ENCODE measurements around the gene RASD2.

- TF ChIP-seq, protein P1, sequence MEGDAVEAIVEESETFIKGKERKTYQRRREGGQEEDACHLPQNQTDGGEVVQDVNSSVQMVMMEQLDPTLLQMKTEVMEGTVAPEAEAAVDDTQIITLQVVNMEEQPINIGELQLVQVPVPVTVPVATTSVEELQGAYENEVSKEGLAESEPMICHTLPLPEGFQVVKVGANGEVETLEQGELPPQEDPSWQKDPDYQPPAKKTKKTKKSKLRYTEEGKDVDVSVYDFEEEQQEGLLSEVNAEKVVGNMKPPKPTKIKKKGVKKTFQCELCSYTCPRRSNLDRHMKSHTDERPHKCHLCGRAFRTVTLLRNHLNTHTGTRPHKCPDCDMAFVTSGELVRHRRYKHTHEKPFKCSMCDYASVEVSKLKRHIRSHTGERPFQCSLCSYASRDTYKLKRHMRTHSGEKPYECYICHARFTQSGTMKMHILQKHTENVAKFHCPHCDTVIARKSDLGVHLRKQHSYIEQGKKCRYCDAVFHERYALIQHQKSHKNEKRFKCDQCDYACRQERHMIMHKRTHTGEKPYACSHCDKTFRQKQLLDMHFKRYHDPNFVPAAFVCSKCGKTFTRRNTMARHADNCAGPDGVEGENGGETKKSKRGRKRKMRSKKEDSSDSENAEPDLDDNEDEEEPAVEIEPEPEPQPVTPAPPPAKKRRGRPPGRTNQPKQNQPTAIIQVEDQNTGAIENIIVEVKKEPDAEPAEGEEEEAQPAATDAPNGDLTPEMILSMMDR (IDR thresholded peaks at IDR 0.05 in 2 of 3, conservative IDR thresholded peaks at IDR 0.05 in 1 of 3; ENCODE audit: borderline replicate concordance in 1 of 3, insufficient read depth in 1 of 3, low read depth in 2 of 3, low read length in 2 of 3) = no peak
- TF ChIP-seq ZFX (IDR thresholded peaks at IDR 0.05) (0 out of 2 replicates have a peak, but pooled peaks have one; percentile 15), EZH2 (IDR thresholded peaks at IDR 0.05) (no peak), SRF (IDR thresholded peaks at IDR 0.05; ENCODE audit: low read depth) (no peak), EGR1 (IDR thresholded peaks at IDR 0.05; ENCODE audit: low read depth) (peak; percentile 96), POLR2A (IDR thresholded peaks at IDR 0.05; ENCODE audit: borderline replicate concordance, extremely low read depth, insufficient read depth, insufficient read length) (no peak), EZH2phosphoT487 (IDR thresholded peaks at IDR 0.05; ENCODE audit: borderline replicate concordance) (no peak), ELF1 (IDR thresholded peaks at IDR 0.05; ENCODE audit: borderline replicate concordance, low read depth) (no peak), RAD21 (IDR thresholded peaks at IDR 0.05; ENCODE audit: low read depth) (no peak), YY1 (IDR thresholded peaks at IDR 0.05; ENCODE audit: extremely low read depth, insufficient replicate concordance, low read depth, low read length) (no peak), SP1 (IDR thresholded peaks at IDR 0.05; ENCODE audit: low read depth) (peak; percentile 87)
- TF ChIP-seq, protein P2, sequence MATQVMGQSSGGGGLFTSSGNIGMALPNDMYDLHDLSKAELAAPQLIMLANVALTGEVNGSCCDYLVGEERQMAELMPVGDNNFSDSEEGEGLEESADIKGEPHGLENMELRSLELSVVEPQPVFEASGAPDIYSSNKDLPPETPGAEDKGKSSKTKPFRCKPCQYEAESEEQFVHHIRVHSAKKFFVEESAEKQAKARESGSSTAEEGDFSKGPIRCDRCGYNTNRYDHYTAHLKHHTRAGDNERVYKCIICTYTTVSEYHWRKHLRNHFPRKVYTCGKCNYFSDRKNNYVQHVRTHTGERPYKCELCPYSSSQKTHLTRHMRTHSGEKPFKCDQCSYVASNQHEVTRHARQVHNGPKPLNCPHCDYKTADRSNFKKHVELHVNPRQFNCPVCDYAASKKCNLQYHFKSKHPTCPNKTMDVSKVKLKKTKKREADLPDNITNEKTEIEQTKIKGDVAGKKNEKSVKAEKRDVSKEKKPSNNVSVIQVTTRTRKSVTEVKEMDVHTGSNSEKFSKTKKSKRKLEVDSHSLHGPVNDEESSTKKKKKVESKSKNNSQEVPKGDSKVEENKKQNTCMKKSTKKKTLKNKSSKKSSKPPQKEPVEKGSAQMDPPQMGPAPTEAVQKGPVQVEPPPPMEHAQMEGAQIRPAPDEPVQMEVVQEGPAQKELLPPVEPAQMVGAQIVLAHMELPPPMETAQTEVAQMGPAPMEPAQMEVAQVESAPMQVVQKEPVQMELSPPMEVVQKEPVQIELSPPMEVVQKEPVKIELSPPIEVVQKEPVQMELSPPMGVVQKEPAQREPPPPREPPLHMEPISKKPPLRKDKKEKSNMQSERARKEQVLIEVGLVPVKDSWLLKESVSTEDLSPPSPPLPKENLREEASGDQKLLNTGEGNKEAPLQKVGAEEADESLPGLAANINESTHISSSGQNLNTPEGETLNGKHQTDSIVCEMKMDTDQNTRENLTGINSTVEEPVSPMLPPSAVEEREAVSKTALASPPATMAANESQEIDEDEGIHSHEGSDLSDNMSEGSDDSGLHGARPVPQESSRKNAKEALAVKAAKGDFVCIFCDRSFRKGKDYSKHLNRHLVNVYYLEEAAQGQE (IDR thresholded peaks at IDR 0.05; ENCODE audit: low read depth) = no peak
- TF ChIP-seq, protein P3, sequence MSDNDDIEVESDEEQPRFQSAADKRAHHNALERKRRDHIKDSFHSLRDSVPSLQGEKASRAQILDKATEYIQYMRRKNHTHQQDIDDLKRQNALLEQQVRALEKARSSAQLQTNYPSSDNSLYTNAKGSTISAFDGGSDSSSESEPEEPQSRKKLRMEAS (IDR thresholded peaks at IDR 0.05) = peak; percentile 87
These were observed 21.3 kb downstream of the RASD2 start for GRCh38 chr22:35561796-35562526.

Measured in HCT116 (cell line).